HepG2 (cell line): ENCODE measurements around the gene ZFYVE26.

ENCODE experiments used
- FOSL2 ChIP-seq: sonication (generic); formaldehyde crosslinking; IDR thresholded peaks from 2 replicates; pipeline ENCODE4 v1.4.0; 2020; ENCODE audit warnings: missing genetic modification reagents
- HNF4G ChIP-seq, 2 experiments: sonication (generic) in 1 of 2; formaldehyde crosslinking in 1 of 2; IDR thresholded peaks; 2 replicates each; pipeline versions ENCODE4 v1.4.0 to v1.6.1; 2011 to 2020; ENCODE audit warnings: borderline replicate concordance in 2 of 2, low read depth in 2 of 2, mild to moderate bottlenecking in 2 of 2, low read length in 1 of 2, missing genetic modification reagents in 1 of 2, moderate library complexity in 1 of 2
- RORA ChIP-seq: sonication (generic); formaldehyde crosslinking; IDR thresholded peaks from 2 replicates; pipeline ENCODE4 v1.5.0; 2020; ENCODE audit warnings: mild to moderate bottlenecking, missing genetic modification reagents, moderate library complexity
- TF ChIP-seq, protein P1 (sequence below): sonication (generic); formaldehyde crosslinking; IDR thresholded peaks from 2 replicates; pipeline ENCODE4 v1.5.0; 2020; ENCODE audit warnings: missing genetic modification reagents
- TF ChIP-seq, protein P2 (sequence below), 2 experiments: IDR thresholded peaks; 2 replicates each; pipeline ENCODE4 v1.6.1; 2011 to 2012; ENCODE audit warnings: low read length in 2 of 2, borderline replicate concordance in 1 of 2, low read depth in 1 of 2, mild to moderate bottlenecking in 1 of 2, moderate library complexity in 1 of 2

DNA sequence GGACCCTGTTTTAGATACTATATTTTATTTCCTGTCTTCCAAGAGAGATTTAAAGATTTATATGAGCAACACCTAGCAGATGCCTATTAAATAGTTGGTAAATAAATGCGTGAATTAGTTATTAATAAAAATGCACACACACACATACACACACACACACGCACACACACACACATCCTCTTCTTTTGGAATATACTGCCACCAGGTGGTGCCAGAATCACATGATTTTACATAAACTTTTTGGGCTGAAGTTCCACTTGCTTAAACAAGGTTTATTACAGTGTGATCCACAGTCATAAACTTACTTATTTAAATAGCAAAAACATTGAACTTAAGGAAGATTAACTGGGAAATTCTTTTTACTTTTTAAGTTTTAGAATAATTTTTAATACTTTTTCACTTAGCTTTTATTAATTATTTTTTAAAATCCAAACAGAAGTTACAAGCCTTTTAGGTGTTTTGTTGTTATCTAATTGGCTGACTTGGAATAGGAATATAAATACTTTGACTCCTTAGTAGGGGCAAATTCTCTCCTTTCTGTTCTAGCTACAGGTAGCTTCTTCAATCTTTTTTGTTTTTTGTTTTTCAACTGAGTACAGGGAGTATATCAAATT is 20.7 kb upstream of the ZFYVE26 start:
- no peak for TF ChIP-seq RORA (CRISPR knock-in tag)
- no peak for TF ChIP-seq HNF4G (IDR thresholded peaks at IDR 0.05; ENCODE audit: borderline replicate concordance, low read depth, low read length)
- no peak for TF ChIP-seq HNF4G (CRISPR knock-in tag; IDR thresholded peaks at IDR 0.05; ENCODE audit: borderline replicate concordance, low read depth)
- TF ChIP-seq, protein P1, sequence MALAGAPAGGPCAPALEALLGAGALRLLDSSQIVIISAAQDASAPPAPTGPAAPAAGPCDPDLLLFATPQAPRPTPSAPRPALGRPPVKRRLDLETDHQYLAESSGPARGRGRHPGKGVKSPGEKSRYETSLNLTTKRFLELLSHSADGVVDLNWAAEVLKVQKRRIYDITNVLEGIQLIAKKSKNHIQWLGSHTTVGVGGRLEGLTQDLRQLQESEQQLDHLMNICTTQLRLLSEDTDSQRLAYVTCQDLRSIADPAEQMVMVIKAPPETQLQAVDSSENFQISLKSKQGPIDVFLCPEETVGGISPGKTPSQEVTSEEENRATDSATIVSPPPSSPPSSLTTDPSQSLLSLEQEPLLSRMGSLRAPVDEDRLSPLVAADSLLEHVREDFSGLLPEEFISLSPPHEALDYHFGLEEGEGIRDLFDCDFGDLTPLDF (CRISPR knock-in tag), result no peak
- TF ChIP-seq, protein P2, sequence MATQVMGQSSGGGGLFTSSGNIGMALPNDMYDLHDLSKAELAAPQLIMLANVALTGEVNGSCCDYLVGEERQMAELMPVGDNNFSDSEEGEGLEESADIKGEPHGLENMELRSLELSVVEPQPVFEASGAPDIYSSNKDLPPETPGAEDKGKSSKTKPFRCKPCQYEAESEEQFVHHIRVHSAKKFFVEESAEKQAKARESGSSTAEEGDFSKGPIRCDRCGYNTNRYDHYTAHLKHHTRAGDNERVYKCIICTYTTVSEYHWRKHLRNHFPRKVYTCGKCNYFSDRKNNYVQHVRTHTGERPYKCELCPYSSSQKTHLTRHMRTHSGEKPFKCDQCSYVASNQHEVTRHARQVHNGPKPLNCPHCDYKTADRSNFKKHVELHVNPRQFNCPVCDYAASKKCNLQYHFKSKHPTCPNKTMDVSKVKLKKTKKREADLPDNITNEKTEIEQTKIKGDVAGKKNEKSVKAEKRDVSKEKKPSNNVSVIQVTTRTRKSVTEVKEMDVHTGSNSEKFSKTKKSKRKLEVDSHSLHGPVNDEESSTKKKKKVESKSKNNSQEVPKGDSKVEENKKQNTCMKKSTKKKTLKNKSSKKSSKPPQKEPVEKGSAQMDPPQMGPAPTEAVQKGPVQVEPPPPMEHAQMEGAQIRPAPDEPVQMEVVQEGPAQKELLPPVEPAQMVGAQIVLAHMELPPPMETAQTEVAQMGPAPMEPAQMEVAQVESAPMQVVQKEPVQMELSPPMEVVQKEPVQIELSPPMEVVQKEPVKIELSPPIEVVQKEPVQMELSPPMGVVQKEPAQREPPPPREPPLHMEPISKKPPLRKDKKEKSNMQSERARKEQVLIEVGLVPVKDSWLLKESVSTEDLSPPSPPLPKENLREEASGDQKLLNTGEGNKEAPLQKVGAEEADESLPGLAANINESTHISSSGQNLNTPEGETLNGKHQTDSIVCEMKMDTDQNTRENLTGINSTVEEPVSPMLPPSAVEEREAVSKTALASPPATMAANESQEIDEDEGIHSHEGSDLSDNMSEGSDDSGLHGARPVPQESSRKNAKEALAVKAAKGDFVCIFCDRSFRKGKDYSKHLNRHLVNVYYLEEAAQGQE (IDR thresholded peaks at IDR 0.05; ENCODE audit: borderline replicate concordance in 1 of 2, low read depth in 1 of 2, low read length in 2 of 2), result no peak
- no peak for TF ChIP-seq FOSL2 (CRISPR knock-in tag)
